Measurements from ENCODE around the gene SNX25.
A peak's percentile ranks its signal among the peaks of the same experiment; 100 is the strongest.

SNX25 gene

DNA sequence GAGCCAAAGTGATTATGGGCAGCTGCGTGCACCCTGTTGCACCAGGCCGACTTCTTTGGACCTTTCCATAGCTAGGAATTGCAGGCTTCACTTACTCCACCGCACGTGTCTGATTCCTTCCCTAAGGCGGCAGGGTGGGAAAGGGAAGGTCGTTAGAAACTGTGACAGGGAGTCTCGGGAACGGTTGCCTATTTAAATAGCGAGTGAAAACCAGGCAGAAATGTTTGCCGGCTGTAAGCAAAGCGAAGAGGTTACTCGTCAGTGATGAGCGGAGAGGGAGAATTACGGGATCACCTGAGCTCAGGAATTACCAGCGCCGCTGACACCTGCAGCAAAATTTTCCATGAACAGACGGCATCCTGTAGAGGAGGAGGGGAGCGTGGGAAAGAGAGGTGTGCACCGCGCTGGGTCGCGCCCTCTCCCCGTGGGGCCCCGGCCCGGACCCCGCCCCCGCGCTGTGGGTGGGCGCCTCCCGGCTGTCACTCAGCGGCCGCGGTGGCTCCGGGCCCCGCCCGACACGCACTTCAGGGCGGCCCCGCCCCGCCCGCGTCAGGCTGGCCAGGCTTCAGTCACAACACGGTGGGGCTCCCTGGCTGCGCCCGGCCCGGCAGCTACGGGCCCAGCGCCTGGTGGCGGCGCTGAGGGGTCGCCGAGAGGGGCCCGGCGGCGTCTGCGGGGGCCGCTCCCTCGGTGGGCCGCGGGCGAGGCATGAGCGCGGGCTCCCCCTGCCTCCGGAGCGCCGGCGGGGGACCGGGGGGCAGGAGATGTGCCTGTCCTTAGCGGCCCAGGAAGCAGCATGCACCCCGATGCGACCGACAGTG, at the start of gene SNX25:
Gene SNX25 (plus strand): TSS at position 568 of the 821 bp plus-strand sequence. CDS start 229 bp downstream, at position 797.
- TF ChIP-seq, protein P1, sequence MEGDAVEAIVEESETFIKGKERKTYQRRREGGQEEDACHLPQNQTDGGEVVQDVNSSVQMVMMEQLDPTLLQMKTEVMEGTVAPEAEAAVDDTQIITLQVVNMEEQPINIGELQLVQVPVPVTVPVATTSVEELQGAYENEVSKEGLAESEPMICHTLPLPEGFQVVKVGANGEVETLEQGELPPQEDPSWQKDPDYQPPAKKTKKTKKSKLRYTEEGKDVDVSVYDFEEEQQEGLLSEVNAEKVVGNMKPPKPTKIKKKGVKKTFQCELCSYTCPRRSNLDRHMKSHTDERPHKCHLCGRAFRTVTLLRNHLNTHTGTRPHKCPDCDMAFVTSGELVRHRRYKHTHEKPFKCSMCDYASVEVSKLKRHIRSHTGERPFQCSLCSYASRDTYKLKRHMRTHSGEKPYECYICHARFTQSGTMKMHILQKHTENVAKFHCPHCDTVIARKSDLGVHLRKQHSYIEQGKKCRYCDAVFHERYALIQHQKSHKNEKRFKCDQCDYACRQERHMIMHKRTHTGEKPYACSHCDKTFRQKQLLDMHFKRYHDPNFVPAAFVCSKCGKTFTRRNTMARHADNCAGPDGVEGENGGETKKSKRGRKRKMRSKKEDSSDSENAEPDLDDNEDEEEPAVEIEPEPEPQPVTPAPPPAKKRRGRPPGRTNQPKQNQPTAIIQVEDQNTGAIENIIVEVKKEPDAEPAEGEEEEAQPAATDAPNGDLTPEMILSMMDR (IDR thresholded peaks at IDR 0.05; ENCODE audit: insufficient read depth, low read depth, low read length, missing control alignments): no peak
- peak within 1 kb of the TSS; percentile 75 for H3K4me3 ChIP-seq (ENCODE audit: low read length)
- DNase-seq (ENCODE audit: low read depth): peak; percentile 84

DNA sequence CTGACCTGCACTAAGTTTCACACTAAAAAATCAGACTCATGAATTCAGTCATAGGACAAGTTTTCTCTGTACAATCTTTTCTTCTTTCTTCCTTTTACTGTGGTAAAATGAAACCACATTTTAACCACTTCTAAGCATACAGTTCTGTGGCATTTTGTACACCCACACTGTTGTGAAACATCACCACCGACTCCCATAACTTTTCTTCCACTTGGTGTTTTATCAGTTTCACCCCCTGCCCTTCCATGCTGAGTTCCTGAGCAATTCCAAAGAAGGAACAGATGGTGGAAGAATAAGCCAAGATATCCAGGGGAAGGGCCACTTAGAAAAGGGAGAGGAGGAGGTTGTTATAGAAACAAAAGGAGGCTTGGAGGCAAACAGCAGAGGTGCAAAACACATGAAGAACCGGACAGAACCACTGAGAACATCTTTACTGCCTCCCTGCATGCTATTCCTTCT, 43.8 kb upstream of the SNX25 start:
- no peak overlapping the region for H3K4me3 ChIP-seq (ENCODE audit: low read length)
- DNase-seq (ENCODE audit: low read depth): no peak
- TF ChIP-seq, protein P1 (IDR thresholded peaks at IDR 0.05; ENCODE audit: insufficient read depth, low read depth, low read length, missing control alignments): no peak

DNA sequence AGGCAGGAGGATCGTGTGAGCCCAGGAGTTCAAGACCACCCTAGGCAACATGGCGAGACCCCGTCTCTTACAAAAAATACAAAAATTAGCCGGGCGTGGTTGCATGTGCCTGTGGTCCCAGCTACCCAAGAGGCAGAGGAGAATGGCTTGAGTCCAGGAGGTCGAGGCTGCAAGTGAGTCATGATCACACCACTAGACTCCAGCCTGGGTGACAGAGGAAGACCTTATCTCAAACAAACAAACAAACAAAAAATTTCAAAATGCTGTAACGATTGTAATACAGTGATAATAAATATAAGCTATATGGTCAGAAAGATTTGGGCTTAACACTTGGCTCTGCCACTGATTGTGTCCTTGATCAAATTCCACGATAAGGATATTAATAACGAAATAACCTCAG, 42.2 kb upstream of the SNX25 start:
- DNase-seq (ENCODE audit: low read depth): no peak
- TF ChIP-seq, protein P1 (IDR thresholded peaks at IDR 0.05; ENCODE audit: insufficient read depth, low read depth, low read length, missing control alignments): no peak
- no peak overlapping the region for H3K4me3 ChIP-seq (ENCODE audit: low read length)

DNA sequence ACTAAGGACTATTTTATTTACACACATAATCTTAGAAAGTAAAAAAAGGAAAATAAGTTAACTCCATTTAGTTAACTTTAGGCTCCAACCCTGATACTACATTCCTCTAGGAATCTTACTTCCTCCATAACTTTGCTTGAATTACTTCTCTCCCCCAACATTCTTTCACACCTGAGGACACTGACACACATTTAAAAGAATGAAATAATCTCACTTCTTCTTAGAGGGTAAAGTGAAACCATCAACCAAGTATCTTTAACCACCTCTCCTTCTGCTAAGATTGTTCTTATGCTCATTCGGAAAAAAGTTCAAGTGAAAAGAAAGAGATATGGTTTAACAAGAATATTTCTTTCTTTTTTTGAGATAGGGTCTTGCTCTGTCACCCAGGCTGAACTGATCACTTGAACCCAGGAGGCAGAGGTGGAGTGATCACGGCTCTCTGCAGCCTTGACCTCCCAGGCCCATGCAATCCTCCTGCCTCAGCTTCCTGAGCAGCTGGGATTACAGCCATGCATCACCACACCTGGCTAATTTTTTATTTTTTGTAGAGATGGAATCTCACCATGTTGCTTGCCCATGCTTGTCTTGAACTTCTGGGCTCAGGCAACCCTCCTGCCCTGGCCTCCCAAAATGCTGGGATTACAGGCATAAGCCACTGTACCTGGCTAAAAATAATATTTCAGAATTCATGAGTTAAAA, 37.9 kb upstream of the SNX25 start:
- TF ChIP-seq, protein P1 (IDR thresholded peaks at IDR 0.05; ENCODE audit: insufficient read depth, low read depth, low read length, missing control alignments): no peak
- no peak for DNase-seq (ENCODE audit: low read depth)
- H3K4me3 ChIP-seq (ENCODE audit: low read length): no peak overlapping the region

DNA sequence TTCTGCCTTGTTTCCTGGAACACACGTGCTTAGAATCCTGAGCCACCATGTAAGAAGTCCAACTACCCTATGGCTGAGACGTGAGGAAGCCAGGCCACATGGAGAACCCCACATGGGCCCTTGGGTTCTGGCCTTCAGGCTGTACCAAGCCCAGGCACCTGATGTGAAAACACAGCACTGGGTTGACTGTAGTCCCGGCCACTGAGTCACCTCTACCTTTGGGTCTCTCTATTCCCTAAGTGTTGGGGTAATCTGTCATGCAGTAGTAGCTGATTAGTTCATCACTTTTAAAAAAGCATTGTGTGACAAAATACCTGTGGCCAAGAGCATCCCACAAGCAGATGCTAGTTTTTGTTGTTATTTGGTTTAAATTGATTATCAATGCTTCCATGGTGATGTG, 29.9 kb upstream of the SNX25 start:
- TF ChIP-seq, protein P1 (IDR thresholded peaks at IDR 0.05; ENCODE audit: insufficient read depth, low read depth, low read length, missing control alignments): no peak
- DNase-seq (ENCODE audit: low read depth): no peak
- H3K4me3 ChIP-seq (ENCODE audit: low read length): no peak overlapping the region

DNA sequence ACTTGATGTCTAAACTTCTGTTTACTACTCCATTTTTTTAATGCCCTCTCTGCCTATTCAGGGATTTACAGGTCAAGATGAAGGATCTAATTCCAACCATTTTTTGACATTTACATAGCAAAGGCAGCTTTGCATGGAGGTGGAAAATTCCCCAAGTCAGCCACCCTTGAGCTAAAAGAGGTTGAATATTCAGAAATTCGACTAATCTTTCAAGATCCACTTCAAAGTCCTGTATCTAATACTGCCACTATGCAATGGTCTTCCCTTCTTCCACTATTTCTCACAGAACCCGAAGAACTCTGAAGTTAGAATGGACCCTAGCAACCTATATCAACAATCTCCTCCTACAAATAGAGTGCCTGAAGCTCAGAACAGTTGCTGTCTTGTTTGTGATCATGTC, 27.2 kb upstream of the SNX25 start:
- no peak overlapping the region for H3K4me3 ChIP-seq (ENCODE audit: low read length)
- DNase-seq (ENCODE audit: low read depth): no peak
- TF ChIP-seq, protein P1 (IDR thresholded peaks at IDR 0.05; ENCODE audit: insufficient read depth, low read depth, low read length, missing control alignments): no peak

All from epithelial cell of esophagus (primary cell).